Skeletal muscle tissue (tissue), 4 donors: ENCODE results near the gene C8A. TPM values are rescaled to one million over a fixed set of nuclear protein-coding genes. Genes with fewer than 3 reads are reported as not detected.

Source experiments
- H3K27ac ChIP-seq: one replicate; pipeline ENCODE4 v1.7.0; 2013; ENCODE audit warnings: mild to moderate bottlenecking, low read depth, low read length, inconsistent platforms
- H3K27me3 ChIP-seq, 3 donors: one replicate each; pipeline ENCODE4 v1.7.0; 2013; ENCODE audit warnings: low read length in 3 of 3; ENCODE audit not compliant: control insufficient read depth in 3 of 3, insufficient read depth in 3 of 3
- H3K36me3 ChIP-seq, 3 donors: one replicate each; pipeline ENCODE4 v1.7.0; 2013; ENCODE audit warnings: low read length in 3 of 3; ENCODE audit not compliant: control insufficient read depth in 3 of 3, insufficient read depth in 3 of 3
- H3K4me1 ChIP-seq, 3 donors: one replicate each; pipeline ENCODE4 v1.7.0; 2013; ENCODE audit warnings: low read length in 3 of 3, mild to moderate bottlenecking in 3 of 3; ENCODE audit not compliant: control insufficient read depth in 3 of 3, insufficient read depth in 3 of 3
- H3K4me3 ChIP-seq, 3 donors: one replicate each; pipeline ENCODE4 v1.7.0; 2013; ENCODE audit warnings: low read length in 3 of 3
- H3K9ac ChIP-seq, 3 donors: one replicate each; pipeline ENCODE4 v1.7.0; 2013; ENCODE audit warnings: low read length in 3 of 3, mild to moderate bottlenecking in 3 of 3, moderate library complexity in 2 of 3, low read depth in 1 of 3
- H3K9me3 ChIP-seq, 3 donors: one replicate each; pipeline ENCODE4 v1.7.0; 2013; ENCODE audit warnings: low read length in 3 of 3; ENCODE audit not compliant: control insufficient read depth in 3 of 3
- total RNA-seq: library from RNA; depleted of rRNA; stranded (reverse); fragments of >200 nt; gene quantifications from one replicate; pipeline ENCODE4 v1.2.3, GENCODE V29; 2014
- donor health status: Osteomylitis.

Gene C8A
- total RNA-seq, 1 donor from 2014 or later = not detected

GRCh38 chr1:56850922-56851321 lies 3.7 kb upstream of the C8A start:
- H3K4me1 ChIP-seq = no peaks in the 10 kb centered on the region
- H3K27me3 ChIP-seq = peaks cover 0 to under 1% (median 0%) of the 10 kb centered on the region in 3 donors
- H3K9ac ChIP-seq = no peak overlapping the region
- no peak overlapping the region for H3K4me3 ChIP-seq
- H3K9me3 ChIP-seq = no peaks in the 10 kb centered on the region
- H3K27ac ChIP-seq = no peak overlapping the region
- H3K36me3 ChIP-seq = no peaks in the 10 kb centered on the region

GRCh38 chr1:56852476-56852875 lies 2.1 kb upstream of the C8A start:
- Histone ChIP-seq H3K4me3 (no peak overlapping the region), H3K4me1 (no peaks in the 10 kb centered on the region), H3K9me3 (no peaks in the 10 kb centered on the region), H3K27me3 (no peaks in the 10 kb centered on the region), H3K27ac (no peak overlapping the region), H3K9ac (no peak overlapping the region), H3K36me3 (no peaks in the 10 kb centered on the region)

GRCh38 chr1:56855190-56855589 lies 593 bp downstream of the C8A start:
- no peaks in the 10 kb centered on the region for H3K9me3 ChIP-seq
- no peak overlapping the region for H3K9ac ChIP-seq
- no peaks in the 10 kb centered on the region for H3K36me3 ChIP-seq
- H3K4me3 ChIP-seq = no peak overlapping the region
- no peaks in the 10 kb centered on the region for H3K4me1 ChIP-seq
- H3K27ac ChIP-seq = no peak overlapping the region
- no peaks in the 10 kb centered on the region for H3K27me3 ChIP-seq

GRCh38 chr1:56856186-56856585 lies 1.6 kb downstream of the C8A start:
- H3K4me3 ChIP-seq = no peak overlapping the region
- H3K27me3 ChIP-seq = no peaks in the 10 kb centered on the region
- H3K36me3 ChIP-seq = no peaks in the 10 kb centered on the region
- H3K27ac ChIP-seq = no peak overlapping the region
- no peaks in the 10 kb centered on the region for H3K4me1 ChIP-seq
- H3K9me3 ChIP-seq = no peaks in the 10 kb centered on the region
- H3K9ac ChIP-seq = no peak overlapping the region

- no peaks in the 10 kb centered on the region for H3K9me3 ChIP-seq
- H3K27me3 ChIP-seq = no peaks in the 10 kb centered on the region
- H3K9ac ChIP-seq = no peak overlapping the region
- no peaks in the 10 kb centered on the region for H3K4me1 ChIP-seq
- no peak overlapping the region for H3K27ac ChIP-seq
- H3K36me3 ChIP-seq = no peaks in the 10 kb centered on the region
- no peak overlapping the region for H3K4me3 ChIP-seq
Measured at GRCh38 chr1:56859287-56859686, 4.7 kb downstream of the C8A start.

DNA sequence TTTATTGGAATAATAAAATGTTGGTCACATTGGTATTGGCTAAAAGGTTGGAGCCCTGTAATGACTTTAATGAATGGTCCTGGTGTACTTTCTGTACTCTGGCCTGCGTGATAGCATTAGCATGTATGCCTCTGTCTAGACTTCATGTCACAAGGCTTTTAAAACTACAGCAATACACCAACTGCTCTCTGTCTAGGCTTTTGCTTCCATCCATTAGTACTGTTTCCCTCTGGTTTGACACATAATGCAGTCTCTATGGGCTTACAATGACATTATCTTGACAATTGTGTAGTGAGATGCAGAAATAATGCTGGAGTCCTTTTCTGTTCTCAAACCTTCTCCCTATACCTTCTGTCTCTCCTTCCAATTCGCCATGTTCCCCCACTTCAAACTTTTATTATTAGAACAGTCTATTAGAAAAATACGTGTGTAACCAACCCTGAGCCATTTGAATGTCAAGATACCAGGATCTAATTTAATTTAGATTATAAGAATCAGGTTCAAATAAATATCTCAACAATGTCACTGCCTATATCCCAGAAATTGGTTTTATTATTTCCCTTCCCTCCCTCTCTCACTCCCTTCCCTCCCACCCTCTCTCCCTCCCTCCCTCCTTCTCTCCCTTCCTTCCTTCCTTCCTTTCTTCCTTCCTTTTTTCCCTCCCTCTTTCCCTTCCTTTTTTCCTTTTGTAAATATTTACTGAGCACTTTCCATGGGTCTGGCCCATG lies 8.8 kb downstream of the C8A start:
- no peaks in the 10 kb centered on the region for H3K4me1 ChIP-seq
- H3K27me3 ChIP-seq = peaks cover 0 to under 1% (median 0%) of the 10 kb centered on the region in 3 donors
- no peaks in the 10 kb centered on the region for H3K36me3 ChIP-seq
- H3K4me3 ChIP-seq = no peak overlapping the region
- H3K9me3 ChIP-seq = no peaks in the 10 kb centered on the region
- no peak overlapping the region for H3K27ac ChIP-seq
- H3K9ac ChIP-seq = no peak overlapping the region

DNA sequence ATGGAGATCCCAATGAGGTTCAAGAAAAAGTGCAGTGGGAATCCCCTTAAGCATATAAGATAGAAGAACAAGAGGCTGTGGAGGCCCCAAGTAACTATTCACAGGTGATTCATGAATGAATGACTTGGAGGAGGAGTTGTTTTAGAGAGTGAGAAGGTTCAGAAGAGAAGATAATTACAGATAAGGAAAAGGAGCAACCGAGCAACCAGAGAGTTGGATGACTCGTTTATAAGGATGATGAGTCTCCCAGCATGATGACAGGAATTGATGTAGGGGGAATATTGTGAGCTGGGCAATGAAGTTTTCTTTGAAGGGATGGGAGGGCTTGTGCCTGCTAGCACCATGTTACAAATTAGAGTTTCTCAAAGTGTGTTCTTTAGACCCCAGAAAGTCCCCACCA lies 9.8 kb downstream of the C8A start:
- Histone ChIP-seq H3K4me1 (no peaks in the 10 kb centered on the region), H3K9ac (no peak overlapping the region), H3K27me3 (peaks cover 0 to 4% (median 3%) of the 10 kb centered on the region in 3 donors), H3K36me3 (no peaks in the 10 kb centered on the region), H3K27ac (no peak overlapping the region), H3K4me3 (no peak overlapping the region), H3K9me3 (no peaks in the 10 kb centered on the region)

DNA sequence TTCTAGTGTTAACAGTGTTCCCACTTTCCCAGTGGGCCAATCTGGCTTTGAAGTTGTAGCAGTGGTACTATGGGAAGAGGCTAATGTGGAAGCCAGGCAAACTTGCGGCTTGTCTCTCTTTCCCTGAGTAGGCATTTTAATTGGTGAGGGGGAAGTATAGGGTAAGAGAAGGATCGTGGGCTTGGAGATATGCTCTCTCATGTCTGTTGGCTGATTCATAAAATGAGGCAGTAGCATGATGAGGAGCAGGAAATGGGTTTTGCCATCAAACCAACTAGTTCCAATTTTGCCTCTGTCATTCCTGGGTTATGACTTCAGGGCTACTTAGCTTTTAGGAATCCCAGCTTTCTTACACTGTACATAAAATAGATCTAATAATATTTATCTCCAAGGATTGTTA lies 12.1 kb downstream of the C8A start:
- Histone ChIP-seq H3K4me1 (no peaks in the 10 kb centered on the region), H3K27me3 (peaks cover 0 to 4% (median 3%) of the 10 kb centered on the region in 3 donors), H3K9ac (no peak overlapping the region)

GRCh38 chr1:56867491-56867890 lies 12.9 kb downstream of the C8A start:
- no peaks in the 10 kb centered on the region for H3K9me3 ChIP-seq
- H3K4me3 ChIP-seq = no peak overlapping the region
- no peaks in the 10 kb centered on the region for H3K4me1 ChIP-seq
- no peak overlapping the region for H3K9ac ChIP-seq
- H3K27ac ChIP-seq = no peak overlapping the region
- H3K27me3 ChIP-seq = peaks cover 0 to 4% (median 3%) of the 10 kb centered on the region in 3 donors
- H3K36me3 ChIP-seq = no peaks in the 10 kb centered on the region

More for the DNA sequence above, 12.1 kb downstream of the C8A start:
- no peaks in the 10 kb centered on the region for H3K9me3 ChIP-seq
- H3K27ac ChIP-seq = no peak overlapping the region
- H3K4me3 ChIP-seq = no peak overlapping the region
- no peaks in the 10 kb centered on the region for H3K36me3 ChIP-seq

DNA sequence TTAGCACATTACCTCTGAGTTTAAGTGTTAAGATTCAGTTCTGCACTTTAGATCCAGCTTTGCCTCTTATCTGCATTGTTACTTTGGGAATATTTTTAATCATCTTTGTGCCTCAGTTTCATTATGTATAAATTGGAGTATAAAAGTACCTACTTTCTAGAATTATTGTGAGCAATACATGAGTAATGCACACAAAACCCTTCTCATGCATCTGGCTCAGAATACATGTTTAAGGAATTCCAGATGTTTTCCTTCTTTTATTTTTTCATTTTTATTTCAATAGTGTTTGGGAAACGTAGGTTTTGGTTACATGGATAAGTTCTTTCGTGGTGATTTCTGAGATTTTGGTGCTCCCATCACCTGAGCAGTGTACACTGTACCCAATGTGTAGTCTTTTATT lies 14.2 kb downstream of the C8A start:
- Histone ChIP-seq H3K9ac (no peak overlapping the region), H3K27ac (no peak overlapping the region), H3K4me1 (no peaks in the 10 kb centered on the region), H3K4me3 (no peak overlapping the region), H3K9me3 (no peaks in the 10 kb centered on the region), H3K27me3 (peaks cover 0 to 4% (median 3%) of the 10 kb centered on the region in 3 donors), H3K36me3 (no peaks in the 10 kb centered on the region)
